Tracheal epithelial cell (primary cell): Measurements from ENCODE around the gene NUDT16. TPM values are rescaled to one million over a fixed set of nuclear protein-coding genes. Genes with fewer than 3 reads are reported as not detected.

Experiments used
- total RNA-seq: library from RNA; depleted of rRNA; stranded (reverse); fragments of >200 nt; gene quantifications from 2 replicates; pipeline ENCODE4 v1.2.1, GENCODE V29; 2014

The NUDT16 gene
- total RNA-seq: 3.6 and 6.8 TPM in 2 replicates

DNA sequence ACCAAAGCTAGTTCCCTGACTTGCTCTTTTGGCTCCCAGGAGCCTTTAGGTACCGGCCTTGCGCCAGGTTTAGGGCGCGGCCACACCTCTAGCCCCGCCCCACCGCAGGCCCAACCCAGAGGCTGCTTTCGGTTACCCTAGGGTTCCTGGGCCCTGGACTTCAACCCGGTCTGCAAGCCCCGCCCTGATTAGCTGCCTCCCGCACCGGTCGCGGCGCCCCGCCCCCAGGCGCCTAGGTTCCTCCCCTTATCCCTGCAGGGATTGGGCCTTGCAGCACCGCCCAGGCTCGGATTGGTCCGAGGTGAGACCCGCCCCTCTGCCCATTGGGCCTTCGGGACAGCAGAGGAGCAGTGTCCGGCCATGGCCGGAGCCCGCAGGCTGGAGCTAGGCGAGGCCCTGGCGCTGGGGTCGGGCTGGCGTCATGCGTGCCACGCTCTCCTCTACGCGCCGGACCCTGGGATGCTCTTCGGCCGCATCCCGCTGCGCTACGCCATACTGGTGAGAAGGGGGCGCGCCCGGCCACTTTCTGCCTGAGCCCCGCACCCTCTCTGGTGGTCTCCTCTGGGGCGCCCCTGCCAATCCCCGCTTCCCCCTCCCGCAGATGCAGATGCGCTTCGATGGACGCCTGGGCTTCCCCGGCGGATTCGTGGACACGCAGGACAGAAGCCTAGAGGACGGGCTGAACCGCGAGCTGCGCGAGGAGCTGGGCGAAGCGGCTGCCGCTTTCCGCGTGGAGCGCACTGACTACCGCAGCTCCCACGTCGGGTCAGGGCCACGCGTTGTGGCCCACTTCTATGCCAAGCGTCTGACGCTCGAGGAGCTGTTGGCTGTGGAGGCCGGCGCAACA lies at the start of gene NUDT16:
NUDT16 (plus strand) TSS at position 330 of the 847 bp plus-strand sequence; CDS start at position 361, 31 bp downstream.

Other genes starting within 250 kb of the NUDT16 start
- gene MRPL3, start 121.2 kb downstream of the NUDT16 start, total RNA-seq: 129 and 134 TPM in 2 replicates